Measurements from ENCODE around the gene NLGN4Y.
"Not testable (repeated sequence)": the region's sequence is repeated elsewhere in the genome, so short reads cannot be mapped to it uniquely, and the experiment has no call there.

Gene NLGN4Y

DNA sequence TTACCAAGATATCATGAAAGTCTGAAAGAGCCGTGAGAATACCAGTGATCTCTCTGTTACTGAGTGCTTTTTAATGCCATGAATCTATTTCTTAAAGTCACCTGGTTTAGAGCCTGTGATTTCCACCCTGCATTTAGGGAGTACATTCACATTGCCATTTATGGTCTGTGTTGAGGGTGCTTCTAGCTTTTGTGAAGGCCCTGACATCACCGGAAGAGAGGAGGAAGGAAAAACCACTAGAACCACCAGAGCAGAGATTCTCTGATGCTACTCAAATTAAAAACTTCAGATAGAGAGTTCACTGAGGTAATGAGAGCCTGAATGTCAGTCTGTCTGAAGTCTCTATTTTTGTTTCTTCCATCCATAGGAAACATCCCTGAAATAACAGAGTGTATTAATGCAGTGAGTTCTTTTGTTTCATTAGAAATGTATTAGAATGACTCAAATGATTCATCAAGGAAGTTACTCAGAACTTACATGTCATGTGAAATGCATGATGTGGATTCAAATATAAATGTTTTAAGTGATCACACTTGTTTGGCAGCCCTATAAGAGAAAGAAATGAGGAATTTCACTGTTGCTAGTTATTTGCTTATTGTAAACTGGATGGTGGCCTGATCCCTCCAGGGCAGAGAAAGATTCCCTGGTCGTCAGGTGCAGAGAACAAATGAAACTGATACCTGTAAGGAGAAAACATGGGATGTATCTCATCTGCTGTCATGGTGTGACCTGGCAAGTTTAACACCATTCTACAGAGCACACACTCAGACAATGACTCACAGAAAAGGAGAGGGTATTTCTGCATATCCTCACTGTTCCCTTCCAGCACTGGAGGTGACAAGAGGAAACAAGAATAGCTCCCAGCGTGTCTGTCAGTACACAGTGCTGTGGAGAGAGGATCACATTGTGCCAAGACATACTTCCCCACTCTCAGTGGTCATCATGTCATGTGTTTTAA is 310.1 kb downstream of the NLGN4Y start:
- DNase-seq (ENCODE audit: low spot score), result no peak

- no peak for DNase-seq (ENCODE audit: low spot score)
Observed at GRCh38 chrY:14837466-14837865, 313.1 kb downstream of the NLGN4Y start.

DNA sequence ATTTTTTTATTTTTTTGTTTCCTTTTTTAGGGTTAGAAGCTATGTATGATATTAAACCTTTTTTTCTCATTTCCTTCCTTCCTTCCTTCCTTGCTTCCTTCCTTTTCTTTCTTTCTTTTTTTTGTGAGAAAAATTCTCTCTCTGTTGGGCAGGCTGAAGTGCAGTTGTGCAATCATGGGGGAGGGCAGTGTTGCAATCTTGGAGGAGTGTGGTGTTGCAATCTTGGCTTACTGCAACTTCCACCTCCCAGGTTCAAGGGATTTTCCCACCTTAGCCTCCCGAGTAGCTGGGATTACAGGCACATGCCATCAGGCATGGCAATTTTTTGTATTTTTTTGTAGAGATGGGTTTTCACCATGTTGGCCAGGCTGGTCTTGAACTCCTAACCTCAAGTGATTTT is 326.4 kb downstream of the NLGN4Y start:
- no peak for DNase-seq (ENCODE audit: low spot score)

GRCh38 chrY:14860448-14860847 is 336.1 kb downstream of the NLGN4Y start:
- DNase-seq (ENCODE audit: low spot score), result no peak

GRCh38 chrY:14861033-14861432 is 336.7 kb downstream of the NLGN4Y start:
- DNase-seq (ENCODE audit: low spot score), result not testable (repeated sequence)

DNA sequence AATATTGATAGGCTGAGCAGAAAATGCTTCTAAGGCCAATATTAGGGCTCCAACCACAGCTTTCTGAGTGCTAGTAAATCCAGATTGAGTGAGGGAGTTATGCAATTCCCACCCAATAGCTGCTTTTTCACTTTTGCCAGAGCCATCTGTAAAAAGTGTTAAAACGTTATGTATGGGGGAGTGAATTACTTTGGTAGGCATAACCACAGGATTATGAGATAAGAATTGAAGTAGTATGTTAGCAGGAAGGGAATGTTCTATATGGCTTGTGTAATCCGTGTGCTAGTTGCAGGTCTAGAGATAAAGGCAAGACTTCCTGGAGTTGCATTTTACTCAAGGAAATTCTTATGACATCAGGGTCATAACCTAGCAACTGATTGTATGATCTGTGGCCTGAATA is 347.6 kb downstream of the NLGN4Y start:
- DNase-seq (ENCODE audit: low spot score), result no peak

Measured in CD4-positive, alpha-beta T cell treated with Interleukin-6 at 100 ng/mL for 8 hours (primary cell).